GM23248 (cell line): Measurements from ENCODE around the gene RBSN.

Experiments used
- EZH2 ChIP-seq: fragments of 200-600 bp; sonication (generic); IDR thresholded peaks from 2 replicates; pipeline ENCODE4 v1.6.1; 2018; ENCODE audit warnings: antibody characterized with exemption, mild to moderate bottlenecking; ENCODE audit not compliant: insufficient read depth, poor library complexity, severe bottlenecking
- EZH2phosphoT487 ChIP-seq: fragments of 200-600 bp; sonication (generic); IDR thresholded peaks from 2 replicates; pipeline ENCODE4 v1.6.1; 2018; ENCODE audit warnings: antibody characterized with exemption, moderate library complexity, mild to moderate bottlenecking, low read depth; ENCODE audit not compliant: insufficient read depth

DNA sequence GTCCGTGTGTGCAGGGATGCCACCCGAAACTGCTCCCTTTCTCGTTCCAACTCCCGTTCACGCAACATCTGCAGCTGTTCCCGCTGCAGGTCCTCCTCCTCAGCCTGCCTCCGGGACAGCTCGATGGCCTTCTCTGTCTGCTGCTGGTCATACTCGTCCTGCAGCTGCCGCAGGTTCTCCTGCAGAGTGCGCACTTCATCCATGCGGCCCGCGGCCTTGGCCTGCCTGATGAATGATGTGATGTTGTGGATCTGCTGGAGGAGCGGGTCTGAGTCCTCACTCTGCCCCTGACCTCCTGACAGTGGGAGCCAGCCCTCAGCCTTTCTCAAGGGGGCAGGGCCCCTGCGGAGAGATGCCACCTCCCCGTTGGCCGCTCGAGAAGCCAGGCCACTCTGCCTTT is 24.4 kb downstream of the RBSN start:
- no peak for TF ChIP-seq EZH2phosphoT487
- TF ChIP-seq EZH2, result no peak
